Fibroblast of lung (primary cell): ENCODE results near the gene KSR2. TPM values are rescaled to one million over a fixed set of nuclear protein-coding genes. Genes with fewer than 3 reads are reported as not detected.

Source experiments
- DNase-seq, 2 donors: peaks; one replicate each; pipeline versions ENCODE4 v3.0.0 to v3.0.0-alpha.2; 2010; ENCODE audit warnings: low read depth in 2 of 2
- H2AFZ ChIP-seq: 2 replicates; pipeline ENCODE4 v1.5.1; 2012; ENCODE audit warnings: low read length, control low read depth, inconsistent platforms
- H3K27ac ChIP-seq: 2 replicates; pipeline ENCODE4 v1.5.1; 2011; ENCODE audit warnings: low read length, control low read depth; ENCODE audit not compliant: insufficient read depth
- H3K27me3 ChIP-seq: 2 replicates; pipeline ENCODE4 v1.5.1; 2011; ENCODE audit warnings: mild to moderate bottlenecking, low read length; ENCODE audit not compliant: control insufficient read depth, insufficient read depth
- H3K36me3 ChIP-seq: 2 replicates; pipeline ENCODE4 v1.5.1; 2011; ENCODE audit warnings: low read length; ENCODE audit not compliant: control insufficient read depth, insufficient read depth
- H3K4me1 ChIP-seq: 2 replicates; pipeline ENCODE4 v1.5.1; 2011; ENCODE audit warnings: low read length; ENCODE audit not compliant: control insufficient read depth, insufficient read depth; ENCODE audit errors: extremely low read depth
- H3K4me2 ChIP-seq: 2 replicates; pipeline ENCODE4 v1.5.1; 2011; ENCODE audit warnings: low read length, control low read depth; ENCODE audit not compliant: insufficient read depth; ENCODE audit errors: extremely low read depth
- H3K4me3 ChIP-seq, 4 experiments: fragments of 200-600 bp in 1 of 4; sonication (generic) in 1 of 4; replicated peaks in 1 of 4; 2 replicates each; pipeline ENCODE4 v1.5.1; 2011 to 2016; ENCODE audit warnings: low read length in 4 of 4, low read depth in 3 of 4, mild to moderate bottlenecking in 3 of 4, control low read depth in 2 of 4, inconsistent platforms in 1 of 4, mixed read lengths in 1 of 4; ENCODE audit not compliant: insufficient read depth in 1 of 4; ENCODE audit errors: control extremely low read depth in 1 of 4
- H3K79me2 ChIP-seq: 2 replicates; pipeline ENCODE4 v1.5.1; 2012; ENCODE audit warnings: mild to moderate bottlenecking, low read length, inconsistent platforms; ENCODE audit not compliant: control insufficient read depth, insufficient read depth
- H3K9ac ChIP-seq: 2 replicates; pipeline ENCODE4 v1.5.1; 2011; ENCODE audit warnings: mild to moderate bottlenecking, low read length, control low read depth; ENCODE audit not compliant: insufficient read depth
- H3K9me3 ChIP-seq: 2 replicates; pipeline ENCODE4 v1.5.1; 2012; ENCODE audit warnings: low read depth, low read length; ENCODE audit not compliant: control insufficient read depth, insufficient read depth
- H4K20me1 ChIP-seq: 2 replicates; pipeline ENCODE4 v1.5.1; 2011; ENCODE audit warnings: low read length; ENCODE audit not compliant: control insufficient read depth, insufficient read depth; ENCODE audit errors: extremely low read depth
- CTCF ChIP-seq, 2 donors: IDR thresholded peaks in 1 of 2; conservative IDR thresholded peaks in 1 of 2; 1 replicate in 1 of 2; 2 replicates in 1 of 2; pipeline ENCODE4 v1.5.1; 2011 to 2012; ENCODE audit warnings: low read length in 2 of 2, control low read depth in 1 of 2, inconsistent platforms in 1 of 2, low read depth in 1 of 2, mild to moderate bottlenecking in 1 of 2
- EZH2 ChIP-seq: IDR thresholded peaks from 2 replicates; pipeline ENCODE4 v1.5.1; 2012; ENCODE audit warnings: low read length, control low read depth, mild to moderate bottlenecking; ENCODE audit errors: missing control alignments
- polyA plus RNA-seq, 2 donors: library from polyadenylated mRNA; depleted of rRNA in 1 of 2; stranded (reverse) in 1 of 2; unstranded in 1 of 2; fragments of >200 nt; gene quantifications; 2 replicates each; pipeline ENCODE4 v1.2.1, GENCODE V29; 2011 to 2012; ENCODE audit warnings: missing spikeins in 1 of 2
- total RNA-seq: library from RNA; depleted of rRNA; stranded (reverse); fragments of >200 nt; gene quantifications from 2 replicates; pipeline ENCODE4 v1.2.1, GENCODE V29; 2014

KSR2 gene
- total and polyA plus RNA-seq, 2 donors (not counting 1 experiment from before 2014, with no cell fraction given) = not detected

- H2AFZ ChIP-seq = no peak overlapping the region
Observed at GRCh38 chr12:117528538-117528937, 440.3 kb downstream of the KSR2 start.

GRCh38 chr12:117527479-117527855 lies 441.3 kb downstream of the KSR2 start:
- no peaks in the 10 kb centered on the region for H3K79me2 ChIP-seq
- no peak overlapping the region for H3K4me2 ChIP-seq
- no peak overlapping the region for H2AFZ ChIP-seq
- no peaks in the 10 kb centered on the region for H3K27me3 ChIP-seq
- no peak overlapping the region for H3K9ac ChIP-seq
- H4K20me1 ChIP-seq = no peaks in the 10 kb centered on the region
- no peak overlapping the region for H3K27ac ChIP-seq
- H3K4me3 ChIP-seq = no peak overlapping the region
- H3K4me1 ChIP-seq = no peaks in the 10 kb centered on the region
- no peak for DNase-seq
- no peaks in the 10 kb centered on the region for H3K36me3 ChIP-seq
- no peaks in the 10 kb centered on the region for H3K9me3 ChIP-seq
- TF ChIP-seq CTCF (conservative IDR thresholded peaks at IDR 0.05 in 1 of 2, IDR thresholded peaks at IDR 0.05 in 1 of 2; ENCODE audit: low read depth in 1 of 2, low read length in 2 of 2) (no peak), EZH2 (no peak)

More at GRCh38 chr12:117528538-117528937, 440.3 kb downstream of the KSR2 start:
- Histone ChIP-seq H3K27me3 (no peaks in the 10 kb centered on the region), H3K4me2 (no peak overlapping the region), H4K20me1 (no peaks in the 10 kb centered on the region), H3K9me3 (no peaks in the 10 kb centered on the region), H3K27ac (no peak overlapping the region), H3K4me1 (no peaks in the 10 kb centered on the region), H3K79me2 (no peaks in the 10 kb centered on the region), H3K4me3 (no peak overlapping the region), H3K9ac (no peak overlapping the region), H3K36me3 (no peaks in the 10 kb centered on the region)
- TF ChIP-seq CTCF (conservative IDR thresholded peaks at IDR 0.05 in 1 of 2, IDR thresholded peaks at IDR 0.05 in 1 of 2; ENCODE audit: low read depth in 1 of 2, low read length in 2 of 2) = no peak
- TF ChIP-seq EZH2 = no peak
- DNase-seq = no peak

- Histone ChIP-seq H3K4me3 (no peak overlapping the region), H4K20me1 (no peaks in the 10 kb centered on the region), H3K4me1 (no peaks in the 10 kb centered on the region), H2AFZ (no peak overlapping the region), H3K27me3 (no peaks in the 10 kb centered on the region), H3K9ac (no peak overlapping the region), H3K36me3 (no peaks in the 10 kb centered on the region), H3K9me3 (no peaks in the 10 kb centered on the region), H3K79me2 (no peaks in the 10 kb centered on the region), H3K27ac (no peak overlapping the region), H3K4me2 (no peak overlapping the region)
- TF ChIP-seq EZH2 = no peak
- TF ChIP-seq CTCF (conservative IDR thresholded peaks at IDR 0.05 in 1 of 2, IDR thresholded peaks at IDR 0.05 in 1 of 2; ENCODE audit: low read depth in 1 of 2, low read length in 2 of 2) = no peak
- no peak for DNase-seq
Observed at GRCh38 chr12:117526757-117527478, 441.9 kb downstream of the KSR2 start.
